Glutamatergic neuron (in vitro differentiated cells): ENCODE results near the gene ATP5MK. TPM values are rescaled to one million over a fixed set of nuclear protein-coding genes. Genes with fewer than 3 reads are reported as not detected.

Experiments used
- DNase-seq: peaks from one replicate; pipeline ENCODE4 v3.0.0; 2022
- H3K27ac Mint-ChIP-seq: one replicate; pipeline ENCODE4 v1.8.0; 2020; ENCODE audit warnings: mild to moderate bottlenecking, mixed read lengths, inconsistent platforms; ENCODE audit not compliant: unreplicated experiment
- H3K27me3 Mint-ChIP-seq: one replicate; pipeline ENCODE4 v1.8.0; 2020; ENCODE audit warnings: mild to moderate bottlenecking, moderate library complexity, mixed read lengths, inconsistent platforms; ENCODE audit not compliant: unreplicated experiment
- H3K36me3 Mint-ChIP-seq: one replicate; pipeline ENCODE4 v1.8.0; 2020; ENCODE audit warnings: mild to moderate bottlenecking, mixed read lengths, inconsistent platforms; ENCODE audit not compliant: unreplicated experiment
- H3K4me1 Mint-ChIP-seq: one replicate; pipeline ENCODE4 v1.8.0; 2020; ENCODE audit warnings: mild to moderate bottlenecking, low read depth, mixed read lengths, inconsistent platforms; ENCODE audit not compliant: unreplicated experiment
- H3K4me3 Mint-ChIP-seq: one replicate; pipeline ENCODE4 v1.8.0; 2020; ENCODE audit warnings: mild to moderate bottlenecking, mixed read lengths, inconsistent platforms; ENCODE audit not compliant: unreplicated experiment
- H3K9me3 Mint-ChIP-seq: one replicate; pipeline ENCODE4 v1.8.0; 2020; ENCODE audit warnings: mild to moderate bottlenecking, moderate library complexity, mixed read lengths, inconsistent platforms; ENCODE audit not compliant: unreplicated experiment
- total RNA-seq: library from RNA; stranded (reverse); fragmentation: NEBNext Ultra II Directional; extraction: Animal tissue kit (Norgen Biotek cat#: 25700); gene quantifications from one replicate; pipeline ENCODE4 v1.2.1, GENCODE V29; 2021; ENCODE audit not compliant: unreplicated experiment
- TF ChIP-seq, protein P1 (sequence below): fragments of 200-600 bp; sonication (generic); IDR thresholded peaks from one replicate; pipeline ENCODE4 v1.5.0; 2021; ENCODE audit not compliant: partially characterized antibody, unreplicated experiment

The ATP5MK gene
- total RNA-seq, 1 donor from 2014 or later: 330 TPM

DNA sequence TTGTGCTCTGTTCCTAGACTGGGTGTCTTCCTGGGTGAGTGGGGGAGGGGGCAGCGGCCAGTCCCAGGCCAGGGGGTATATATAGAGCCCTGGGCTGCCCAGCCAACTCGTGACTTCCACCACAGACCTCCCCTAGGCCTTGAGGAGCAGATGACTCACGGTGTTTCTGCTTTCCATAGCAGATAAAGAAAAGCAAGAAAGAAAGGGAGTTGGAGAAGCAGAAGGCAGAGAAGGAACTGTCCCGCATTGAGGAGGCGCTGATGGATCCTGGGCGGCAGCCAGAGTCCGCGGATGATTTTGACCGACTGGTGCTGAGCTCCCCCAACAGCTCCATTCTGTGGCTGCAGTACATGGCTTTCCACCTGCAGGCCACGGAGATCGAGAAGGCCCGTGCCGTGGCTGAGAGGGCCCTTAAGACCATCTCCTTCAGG, 45.8 kb upstream of the ATP5MK start:
- TF ChIP-seq, protein P1, sequence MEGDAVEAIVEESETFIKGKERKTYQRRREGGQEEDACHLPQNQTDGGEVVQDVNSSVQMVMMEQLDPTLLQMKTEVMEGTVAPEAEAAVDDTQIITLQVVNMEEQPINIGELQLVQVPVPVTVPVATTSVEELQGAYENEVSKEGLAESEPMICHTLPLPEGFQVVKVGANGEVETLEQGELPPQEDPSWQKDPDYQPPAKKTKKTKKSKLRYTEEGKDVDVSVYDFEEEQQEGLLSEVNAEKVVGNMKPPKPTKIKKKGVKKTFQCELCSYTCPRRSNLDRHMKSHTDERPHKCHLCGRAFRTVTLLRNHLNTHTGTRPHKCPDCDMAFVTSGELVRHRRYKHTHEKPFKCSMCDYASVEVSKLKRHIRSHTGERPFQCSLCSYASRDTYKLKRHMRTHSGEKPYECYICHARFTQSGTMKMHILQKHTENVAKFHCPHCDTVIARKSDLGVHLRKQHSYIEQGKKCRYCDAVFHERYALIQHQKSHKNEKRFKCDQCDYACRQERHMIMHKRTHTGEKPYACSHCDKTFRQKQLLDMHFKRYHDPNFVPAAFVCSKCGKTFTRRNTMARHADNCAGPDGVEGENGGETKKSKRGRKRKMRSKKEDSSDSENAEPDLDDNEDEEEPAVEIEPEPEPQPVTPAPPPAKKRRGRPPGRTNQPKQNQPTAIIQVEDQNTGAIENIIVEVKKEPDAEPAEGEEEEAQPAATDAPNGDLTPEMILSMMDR: no peak
- H3K27ac Mint-ChIP-seq: no peak overlapping the region
- DNase-seq: no peak
- no peak overlapping the region for H3K4me3 Mint-ChIP-seq
- peaks cover 2% of the 10 kb centered on the region for H3K9me3 Mint-ChIP-seq
- no peaks in the 10 kb centered on the region for H3K4me1 Mint-ChIP-seq
- H3K27me3 Mint-ChIP-seq: no peaks in the 10 kb centered on the region
- no peaks in the 10 kb centered on the region for H3K36me3 Mint-ChIP-seq

DNA sequence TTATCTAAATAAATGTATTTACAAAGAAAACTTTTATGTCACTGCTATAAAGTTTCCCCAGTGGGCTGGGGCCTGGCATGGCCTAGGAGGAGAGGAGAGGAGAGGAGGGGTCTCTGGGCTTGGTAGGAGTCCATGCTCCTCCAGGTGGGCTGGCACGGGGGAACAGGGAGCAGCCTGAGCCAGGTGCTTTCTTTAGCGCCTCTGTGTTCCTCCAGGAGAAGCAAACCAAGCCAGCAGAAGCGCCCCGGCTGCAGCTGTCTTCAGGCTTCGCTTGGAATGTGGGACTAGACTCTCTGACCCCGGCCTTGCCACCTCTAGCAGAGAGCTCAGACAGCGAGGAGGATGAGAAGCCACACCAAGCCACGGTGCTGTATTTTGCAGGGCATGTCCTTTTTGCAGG, 45.3 kb upstream of the ATP5MK start:
- Mint-ChIP-seq H3K27ac (no peak overlapping the region), H3K4me3 (no peak overlapping the region), H3K9me3 (peaks cover 2% of the 10 kb centered on the region), H3K4me1 (no peaks in the 10 kb centered on the region), H3K27me3 (no peaks in the 10 kb centered on the region), H3K36me3 (no peaks in the 10 kb centered on the region)
- DNase-seq: no peak
- TF ChIP-seq, protein P1: no peak

DNA sequence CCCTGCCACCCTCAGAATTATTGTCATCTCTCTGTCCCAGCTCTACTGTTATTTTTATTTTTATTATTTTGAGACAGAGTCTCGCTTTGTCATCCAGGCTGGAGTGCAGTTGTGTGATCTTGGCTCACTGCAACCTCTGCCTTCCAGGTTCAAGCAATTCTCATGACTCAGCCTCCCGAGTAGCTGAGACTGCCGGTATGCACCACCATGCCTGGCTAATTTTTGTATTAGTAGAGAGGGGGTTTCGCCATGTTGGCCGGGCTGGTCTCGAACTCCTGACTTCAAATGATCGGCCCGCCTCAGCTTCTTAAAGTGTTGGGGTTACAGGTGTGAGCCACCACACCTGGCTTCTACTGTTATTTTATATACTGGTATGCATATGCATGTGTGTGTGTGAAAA, 44.9 kb upstream of the ATP5MK start:
- H3K9me3 Mint-ChIP-seq: peaks cover 2% of the 10 kb centered on the region
- no peak overlapping the region for H3K4me3 Mint-ChIP-seq
- H3K4me1 Mint-ChIP-seq: no peaks in the 10 kb centered on the region
- H3K27me3 Mint-ChIP-seq: no peaks in the 10 kb centered on the region
- no peak for DNase-seq
- TF ChIP-seq, protein P1: no peak
- no peaks in the 10 kb centered on the region for H3K36me3 Mint-ChIP-seq
- no peak overlapping the region for H3K27ac Mint-ChIP-seq

DNA sequence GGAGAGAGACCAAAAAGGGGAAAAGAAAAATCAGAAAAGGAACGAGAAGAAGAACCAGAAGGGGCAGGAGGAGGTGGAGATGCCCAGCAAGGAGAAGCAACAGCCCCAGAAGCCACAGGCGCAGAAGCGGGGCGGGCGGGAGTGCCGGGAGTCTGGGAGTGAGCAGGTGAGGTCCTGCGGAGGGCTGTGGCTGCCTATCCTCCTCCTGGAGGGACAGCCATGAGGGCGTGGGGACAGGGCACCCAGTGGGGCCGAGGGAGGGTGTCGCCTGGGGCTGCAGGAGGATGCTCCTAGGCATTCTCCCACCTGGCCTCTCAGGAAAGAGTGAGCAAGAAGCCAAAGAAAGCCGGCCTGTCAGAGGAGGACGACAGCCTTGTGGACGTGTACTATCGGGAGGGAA, 44.1 kb upstream of the ATP5MK start:
- Mint-ChIP-seq H3K9me3 (peaks cover 2% of the 10 kb centered on the region), H3K36me3 (no peaks in the 10 kb centered on the region), H3K27me3 (no peaks in the 10 kb centered on the region), H3K27ac (peak overlapping the region; percentile 68), H3K4me1 (no peaks in the 10 kb centered on the region), H3K4me3 (no peak overlapping the region)
- TF ChIP-seq, protein P1: no peak
- DNase-seq: no peak

DNA sequence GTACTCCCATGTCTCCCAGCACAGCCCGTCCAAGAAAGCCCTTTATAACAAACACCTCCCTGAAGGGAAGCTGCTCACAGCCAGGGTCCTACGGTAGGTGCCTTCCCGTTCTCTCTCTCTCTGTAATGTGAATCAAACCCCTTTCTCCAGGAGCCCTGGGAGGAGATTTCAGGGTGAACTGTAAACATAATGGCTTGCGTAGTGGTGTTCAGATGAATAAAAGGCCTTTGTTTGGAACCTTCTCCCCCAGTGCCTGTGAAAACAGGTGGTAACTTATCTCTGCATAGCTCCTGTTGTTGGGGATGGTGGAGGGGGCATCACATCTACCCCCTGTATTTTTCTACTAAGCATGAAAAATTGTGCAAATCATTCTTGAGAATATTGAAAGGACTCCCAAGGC, 43.5 kb upstream of the ATP5MK start:
- Mint-ChIP-seq H3K27me3 (no peaks in the 10 kb centered on the region), H3K9me3 (peaks cover 2% of the 10 kb centered on the region), H3K36me3 (no peaks in the 10 kb centered on the region), H3K27ac (no peak overlapping the region), H3K4me3 (no peak overlapping the region), H3K4me1 (no peaks in the 10 kb centered on the region)
- TF ChIP-seq, protein P1: no peak
- no peak for DNase-seq
